Stromal cell of bone marrow (primary cell): ENCODE measurements around the gene MYZAP.

Source experiments
- DNase-seq: peaks from one replicate; pipeline ENCODE4 v3.0.0-alpha.2; 2012; ENCODE audit warnings: low read depth

Gene MYZAP

GRCh38 chr15:57591822-57592367, at the start of gene MYZAP:
MYZAP (plus strand) TSS chr15:57591904; CDS start chr15:57592035, 131 bp downstream.
- DNase-seq: no peak

DNA sequence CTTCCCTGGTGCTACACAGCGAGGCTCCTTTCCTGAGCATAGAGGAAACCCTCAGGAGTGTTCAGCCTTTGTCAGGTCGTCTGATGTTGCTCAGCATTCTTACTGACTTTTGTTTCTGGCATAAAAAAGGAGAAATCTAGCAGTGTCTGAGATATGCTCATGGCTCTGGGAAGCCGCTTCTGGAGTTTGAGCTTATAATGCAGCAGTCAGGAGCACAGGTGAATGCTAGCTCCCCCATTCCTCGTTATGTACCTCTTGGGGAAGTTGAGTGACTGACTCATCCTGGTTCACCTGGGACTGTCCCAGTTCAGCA, 49.2 kb upstream of the MYZAP start:
- DNase-seq: no peak

DNA sequence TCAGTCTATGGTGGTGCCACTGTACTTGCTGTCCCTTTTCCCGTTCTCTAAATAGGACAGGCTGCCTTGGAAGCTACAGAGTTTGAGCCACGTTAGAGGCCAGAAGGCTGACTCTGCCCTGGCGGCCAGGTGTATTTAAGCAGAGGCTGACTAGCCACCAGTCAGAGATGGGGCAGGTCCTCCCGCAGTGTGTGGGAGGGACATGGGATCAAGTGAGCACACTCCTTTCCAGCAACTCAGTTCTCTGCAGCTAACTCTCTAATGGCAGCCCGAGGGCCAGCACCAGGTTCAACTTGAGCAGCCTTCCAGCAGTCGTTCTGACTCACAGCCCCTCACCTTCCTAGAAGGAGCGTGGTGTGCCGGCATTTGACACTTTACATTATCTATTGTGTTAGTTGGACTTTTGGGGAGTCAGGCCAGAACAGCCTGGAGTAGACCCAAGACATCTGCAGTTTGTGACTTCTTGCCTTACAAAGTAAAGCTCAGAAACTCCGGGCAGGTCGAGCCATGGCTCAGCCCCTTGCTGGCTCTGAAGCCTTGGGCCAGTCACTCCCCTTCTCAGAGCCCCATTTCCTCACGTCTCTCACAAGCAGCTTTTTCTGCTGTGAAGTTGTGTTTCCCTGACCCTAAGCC, 46.7 kb upstream of the MYZAP start:
- no peak for DNase-seq

DNA sequence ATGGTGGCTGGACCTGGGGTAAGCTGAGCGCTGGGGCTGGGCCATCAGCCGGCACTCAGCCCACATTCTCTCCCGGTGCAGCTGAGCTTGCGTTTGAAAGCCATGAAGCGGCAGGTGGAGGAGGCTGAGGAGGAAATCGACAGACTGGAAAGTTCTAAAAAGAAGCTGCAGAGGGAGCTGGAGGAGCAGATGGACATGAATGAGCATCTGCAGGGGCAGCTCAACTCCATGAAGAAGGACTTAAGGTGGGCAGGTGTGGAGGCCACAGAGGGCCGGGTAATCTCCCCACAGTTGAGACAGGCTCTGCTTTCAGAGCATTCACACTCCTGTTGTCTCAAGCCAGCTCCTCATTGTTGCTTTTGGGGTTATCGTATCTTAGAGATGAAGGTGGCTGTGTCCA, 45.7 kb upstream of the MYZAP start:
- no peak for DNase-seq

- no peak for DNase-seq
Measured at GRCh38 chr15:57547243-57547755, 44.4 kb upstream of the MYZAP start.

DNA sequence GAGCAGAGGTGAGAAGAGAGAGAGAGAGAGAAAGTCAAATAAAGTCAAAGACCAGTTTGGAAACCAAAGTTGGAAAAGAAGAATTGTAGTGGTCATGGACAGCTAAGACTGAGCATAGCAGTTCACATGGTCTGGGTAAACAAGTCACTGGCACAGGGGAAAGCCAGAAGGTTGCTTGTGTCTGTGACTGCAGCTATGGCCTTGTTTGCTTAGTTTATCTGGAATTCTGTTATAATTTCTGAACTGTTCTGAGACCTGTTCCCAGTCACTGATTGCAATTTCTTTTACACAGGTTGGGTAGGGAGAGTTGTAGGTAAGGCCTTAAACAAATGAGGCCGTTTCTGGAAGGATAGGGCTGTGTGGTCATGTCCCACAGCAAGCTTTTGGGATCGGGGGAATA, 43.4 kb upstream of the MYZAP start:
- no peak for DNase-seq

- DNase-seq: no peak
Measured at GRCh38 chr15:57548835-57549234, 42.9 kb upstream of the MYZAP start.

GRCh38 chr15:57549935-57550334, 41.8 kb upstream of the MYZAP start:
- DNase-seq: no peak

DNA sequence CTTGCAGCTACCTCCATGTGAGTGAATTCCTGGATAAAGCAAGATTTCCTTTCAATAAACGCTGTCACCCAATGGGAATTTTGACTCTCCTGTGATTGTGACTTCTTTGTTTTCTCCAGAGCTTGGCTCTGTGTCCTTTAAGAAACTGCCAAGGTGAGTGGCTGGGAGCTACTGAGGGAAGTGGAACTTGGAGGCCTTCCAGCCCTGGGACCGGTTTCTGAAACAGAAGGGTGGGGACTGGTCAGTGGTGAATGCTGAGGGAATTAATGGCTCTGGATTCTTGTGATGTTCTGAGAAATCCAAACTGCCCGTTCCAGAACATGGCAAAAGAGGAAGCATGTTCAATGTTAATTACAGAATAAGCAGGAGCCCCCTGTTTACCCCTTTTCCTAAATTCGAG, 41.1 kb upstream of the MYZAP start:
- DNase-seq: no peak

GRCh38 chr15:57551715-57552677, 39.7 kb upstream of the MYZAP start:
- no peak for DNase-seq

DNA sequence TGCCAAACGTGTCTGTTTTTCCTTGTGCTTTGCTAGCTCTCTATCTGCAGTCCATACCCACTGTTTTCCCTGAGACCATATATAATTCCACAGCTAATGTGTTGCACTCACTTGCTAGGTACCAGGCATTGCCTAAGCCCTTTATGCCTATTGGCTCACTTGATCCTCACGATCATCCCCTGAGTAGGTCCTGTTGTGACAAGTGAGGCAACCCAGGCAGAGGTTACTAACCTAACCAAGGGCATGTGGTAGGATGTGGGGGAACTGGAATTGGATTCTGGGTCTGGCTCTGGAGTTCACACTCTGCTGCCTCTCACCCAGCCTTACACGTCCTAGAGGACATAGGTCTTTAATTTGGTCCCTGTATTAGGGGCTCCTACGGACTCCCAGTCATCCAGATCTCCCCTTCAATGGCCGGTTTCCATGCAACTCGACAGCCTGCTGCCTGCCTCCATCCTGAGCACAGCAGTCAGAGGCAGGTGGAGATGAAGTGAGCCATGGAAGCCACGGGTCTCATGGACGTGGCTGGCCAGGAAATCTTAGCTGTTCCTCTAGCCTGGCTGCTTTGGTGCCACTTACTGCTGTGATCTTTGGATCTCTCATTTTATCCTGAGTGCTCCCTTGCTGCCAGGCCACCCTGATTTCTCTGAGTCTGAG, 38.9 kb upstream of the MYZAP start:
- no peak for DNase-seq

- DNase-seq: no peak
Measured at GRCh38 chr15:57553526-57553925, 38.2 kb upstream of the MYZAP start.

GRCh38 chr15:57554063-57554811, 37.5 kb upstream of the MYZAP start:
- DNase-seq: no peak

- no peak for DNase-seq
Measured at GRCh38 chr15:57554812-57555179, 36.9 kb upstream of the MYZAP start.

GRCh38 chr15:57555270-57555669, 36.4 kb upstream of the MYZAP start:
- no peak for DNase-seq

DNA sequence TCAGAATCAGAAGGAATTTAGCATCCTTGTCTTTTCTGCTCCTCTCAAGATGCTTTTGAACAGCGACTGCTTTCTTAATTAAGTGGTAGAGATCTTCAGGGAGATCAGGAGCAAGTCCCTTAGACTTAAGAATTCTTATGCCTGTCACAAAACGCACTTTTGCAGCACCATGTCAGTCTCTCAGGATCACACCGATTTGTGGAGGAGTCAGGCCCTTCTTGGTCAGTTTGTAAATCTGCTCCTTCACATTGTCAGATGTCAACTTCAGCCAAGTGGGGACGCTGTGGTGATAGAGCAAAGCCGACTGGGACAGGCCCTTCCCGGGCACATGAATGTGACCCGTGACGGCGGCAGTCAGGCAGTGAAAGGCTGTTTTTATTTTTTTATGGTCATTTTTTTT, 35.7 kb upstream of the MYZAP start:
- no peak for DNase-seq

GRCh38 chr15:57557267-57557666, 34.4 kb upstream of the MYZAP start:
- DNase-seq: no peak

GRCh38 chr15:57557810-57558209, 33.9 kb upstream of the MYZAP start:
- no peak for DNase-seq

DNA sequence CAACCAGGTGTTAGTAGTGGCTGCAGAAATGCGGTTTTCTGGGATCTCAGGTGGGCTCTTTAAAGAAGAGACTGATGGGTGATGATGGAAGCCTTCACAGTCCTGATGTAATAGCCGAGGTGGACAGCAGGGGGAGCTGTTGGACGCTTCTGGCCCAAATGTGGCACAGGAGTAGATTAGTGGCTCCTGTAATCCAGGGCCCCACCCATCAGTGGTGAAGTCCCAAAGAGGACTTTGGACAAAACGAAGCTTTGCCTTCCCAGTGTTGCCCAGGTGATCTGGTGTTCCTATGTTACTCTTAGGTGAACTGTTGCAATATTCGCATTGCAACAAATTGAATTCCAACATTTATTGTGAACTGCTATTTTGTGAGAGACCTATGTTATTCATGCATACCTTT, 31.8 kb upstream of the MYZAP start:
- DNase-seq: peak; percentile 15

DNA sequence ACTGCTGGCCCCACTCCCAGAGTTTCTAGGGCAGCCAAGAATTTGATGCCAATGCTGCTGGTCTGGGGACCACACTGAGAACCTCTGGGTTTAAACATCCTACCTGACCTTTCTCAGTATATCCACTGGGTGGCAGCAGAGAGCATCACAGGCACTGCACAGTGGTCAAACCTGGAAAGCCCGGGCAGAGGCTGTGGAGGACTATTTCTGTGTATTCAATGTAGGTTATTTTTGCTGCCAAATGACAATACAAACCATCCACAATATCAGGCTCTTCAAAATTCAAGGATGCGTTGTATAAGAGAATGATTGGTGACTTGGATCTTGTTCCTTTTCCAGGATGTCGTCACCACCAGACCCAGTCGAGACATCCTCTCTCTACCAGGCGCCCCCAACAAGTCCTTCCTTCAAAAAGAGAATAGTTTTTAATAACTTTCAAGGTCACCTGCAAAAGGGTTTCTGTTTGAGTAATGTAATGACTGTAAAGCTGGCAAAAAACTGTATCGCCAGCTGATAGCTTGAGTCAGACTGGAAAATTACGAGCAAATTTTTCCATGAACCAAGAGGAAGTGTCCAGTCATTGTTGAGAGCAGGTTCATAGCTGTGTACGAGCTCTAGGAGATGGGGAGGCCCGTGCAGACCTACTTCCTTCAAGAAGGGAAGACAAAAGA, 30.5 kb upstream of the MYZAP start:
- DNase-seq: peak; percentile 53

DNA sequence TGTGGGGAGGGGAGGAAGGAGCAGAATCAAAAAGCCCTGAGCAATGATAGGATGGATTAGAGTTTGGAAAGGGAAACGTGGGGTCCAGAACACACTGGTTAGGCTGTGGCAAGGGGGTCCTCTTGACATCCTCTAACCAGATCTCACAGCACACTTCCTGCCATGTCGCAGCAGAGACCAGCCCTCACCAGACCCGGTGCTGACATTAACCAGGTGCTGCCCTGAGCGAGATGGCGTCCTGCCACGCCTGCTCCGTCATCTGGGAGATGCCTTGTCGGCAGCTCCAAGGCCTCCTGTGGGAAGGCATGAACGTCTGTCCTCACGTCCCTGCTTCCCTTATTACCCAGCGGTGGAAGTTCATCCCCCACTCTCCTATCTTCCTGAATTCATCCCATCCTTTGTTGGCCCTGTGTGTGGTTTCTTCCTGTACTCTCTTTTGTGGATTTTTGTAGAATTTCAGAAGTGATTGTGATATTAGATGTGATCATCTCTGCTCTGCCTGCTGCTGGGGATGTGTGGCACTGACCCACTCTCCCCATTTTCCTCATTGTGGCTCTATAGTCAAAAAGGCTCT, 29.4 kb upstream of the MYZAP start:
- no peak for DNase-seq
